Spleen (tissue), 11 donors: ENCODE measurements around the gene SYF2. TPM values are rescaled to one million over a fixed set of nuclear protein-coding genes. Genes with fewer than 3 reads are reported as not detected.

Experiments used
- DNase-seq: peaks from one replicate; pipeline ENCODE4 v3.0.0-alpha.2; 2020
- H3K27ac ChIP-seq, 8 donors: fragments of 200-600 bp; sonication (generic) in 7 of 8; 1 replicate in 4 of 8; 2 replicates in 4 of 8; pipeline versions ENCODE4 v1.5.0 to v1.8.0; 2016 to 2021; ENCODE audit warnings: inconsistent platforms in 4 of 8, mild to moderate bottlenecking in 4 of 8, moderate library complexity in 1 of 8
- H3K27me3 ChIP-seq, 7 donors: fragments of 200-600 bp; sonication (generic) in 6 of 7; replicated peaks in 1 of 7; 1 replicate in 4 of 7; 2 replicates in 3 of 7; pipeline versions ENCODE4 v1.5.0 to v1.8.0; 2016 to 2021; ENCODE audit warnings: inconsistent platforms in 3 of 7, mild to moderate bottlenecking in 1 of 7
- H3K36me3 ChIP-seq, 6 donors: fragments of 200-600 bp; sonication (generic) in 5 of 6; 1 replicate in 4 of 6; 2 replicates in 2 of 6; pipeline versions ENCODE4 v1.5.0 to v1.8.0; 2016 to 2021; ENCODE audit warnings: inconsistent platforms in 2 of 6
- H3K4me1 ChIP-seq, 6 donors: fragments of 200-600 bp; sonication (generic) in 5 of 6; 1 replicate in 3 of 6; 2 replicates in 3 of 6; pipeline versions ENCODE4 v1.5.0 to v1.8.0; 2016 to 2021; ENCODE audit warnings: inconsistent platforms in 3 of 6
- H3K4me3 ChIP-seq, 8 donors: fragments of 200-600 bp; sonication (generic) in 7 of 8; 1 replicate in 4 of 8; 2 replicates in 4 of 8; pipeline versions ENCODE4 v1.5.0 to v1.8.0; 2016 to 2021; ENCODE audit warnings: inconsistent platforms in 4 of 8, mild to moderate bottlenecking in 4 of 8, moderate library complexity in 2 of 8
- H3K9me3 ChIP-seq, 8 donors: fragments of 200-600 bp; sonication (generic) in 7 of 8; 1 replicate in 4 of 8; 2 replicates in 4 of 8; pipeline versions ENCODE4 v1.5.0 to v1.8.0; 2016 to 2021; ENCODE audit warnings: inconsistent platforms in 4 of 8
- CTCF ChIP-seq, 11 experiments: fragments of 200-600 bp in 7 of 11; fragments of 450-650 bp in 4 of 11; sonication (generic) in 4 of 11; IDR thresholded peaks in 8 of 11; conservative IDR thresholded peaks in 3 of 11; 1 replicate in 7 of 11; 2 replicates in 4 of 11; pipeline versions ENCODE4 v1.4.0 to v1.8.0; 2016 to 2021; ENCODE audit warnings: antibody characterized with exemption in 11 of 11, inconsistent platforms in 4 of 11, mild to moderate bottlenecking in 1 of 11
- POLR2A ChIP-seq, 3 donors: fragments of 450-650 bp; IDR thresholded peaks; one replicate each; pipeline ENCODE4 v1.5.1; 2017; ENCODE audit warnings: antibody characterized with exemption in 3 of 3, mild to moderate bottlenecking in 1 of 3
- POLR2AphosphoS5 ChIP-seq, 3 donors: sonication (generic); formaldehyde crosslinking; IDR thresholded peaks; one replicate each; pipeline ENCODE4 v1.5.1; 2017; ENCODE audit warnings: antibody characterized with exemption in 3 of 3
- WGBS, 5 donors: extraction: QIAGEN DNeasy Blood & Tissue Kit in 3 of 5; methylation state at CpG; one replicate each; pipeline versions ENCODE4 v1.1.5 to v1.1.7; 2013 to 2018; 5-methylcytosine and 5-hydroxymethylcytosine counted together
- intact Hi-C: fragments of 100-400 bp; cut with DNase I; formaldehyde crosslinking; loops from one replicate; pipeline ENCODE4 v1.15.0; 2023; ENCODE audit warnings: low total_unique reads
- polyA plus RNA-seq, 3 donors: library from polyadenylated mRNA; stranded (reverse); fragments of 200-250 nt; gene quantifications; one replicate each; pipeline ENCODE4 v1.2.1, GENCODE V29; 2013
- total RNA-seq, 7 donors: library from RNA; depleted of rRNA in 3 of 7; stranded (reverse); fragments of >200 nt in 3 of 7; fragmentation: NEBNext Ultra II Directional in 4 of 7; extraction: Animal tissue kit (Norgen Biotek cat#: 25700) in 4 of 7; gene quantifications; one replicate each; pipeline versions ENCODE4 v1.1.0 to v1.2.1, GENCODE V29; 2016 to 2021
- donor health status: healthy with polysubstance abuse.
- donor health status: DM: no; HTN: no; CAD: no; lungs with moderate emphysema.
- donor health status: DM: no; HTN: no; CAD: no.
- donor health status: Bipolar disorder and iron deficiency.
- donor health status: healthy.
- donor health status: DM: no; HTN: no; CAD: no.
- donor health status: DM: yes; HTN: yes; CAD: no.

SYF2 gene
- total and polyA plus RNA-seq, 10 donors = 38.1 to 98.3 (median 50.7) TPM

GRCh38 chr1:25220666-25221065 lies 11.6 kb downstream of the SYF2 start:
- Histone ChIP-seq H3K4me1 (peaks cover 0 to 7% (median 3%) of the 10 kb centered on the region in 6 donors), H3K27me3 (no peaks in the 10 kb centered on the region), H3K9me3 (no peaks in the 10 kb centered on the region), H3K4me3 (no peak overlapping the region), H3K27ac (no peak overlapping the region), H3K36me3 (peaks cover 3 to 72% (median 63%) of the 10 kb centered on the region in 6 donors)
- intact Hi-C loops = no loop called here
- TF ChIP-seq POLR2A (IDR thresholded peaks at IDR 0.05) (no peak), CTCF (IDR thresholded peaks at IDR 0.05 in 8 of 11, conservative IDR thresholded peaks at IDR 0.05 in 3 of 11) (no peak), POLR2AphosphoS5 (IDR thresholded peaks at IDR 0.05) (no peak)
- DNase-seq = no peak
- 91 to 96% (median 93%) methylated on average over 3 of the region's 3 CpGs for WGBS, 5 donors

- Histone ChIP-seq H3K4me3 (no peak overlapping the region), H3K4me1 (peaks cover 0 to 8% (median 3%) of the 10 kb centered on the region in 6 donors), H3K9me3 (no peaks in the 10 kb centered on the region), H3K36me3 (peaks cover 3 to 63% (median 55%) of the 10 kb centered on the region in 6 donors), H3K27ac (no peak overlapping the region), H3K27me3 (no peaks in the 10 kb centered on the region)
- 93 to 99% (median 95%) methylated on average over 9 of the region's 9 CpGs for WGBS, 5 donors
- intact Hi-C loops = no loop called here
- no peak for DNase-seq
- TF ChIP-seq POLR2A (IDR thresholded peaks at IDR 0.05) (no peak), POLR2AphosphoS5 (IDR thresholded peaks at IDR 0.05) (no peak), CTCF (IDR thresholded peaks at IDR 0.05 in 8 of 11, conservative IDR thresholded peaks at IDR 0.05 in 3 of 11) (no peak)
Measured at GRCh38 chr1:25219661-25220251, 12.5 kb downstream of the SYF2 start.

GRCh38 chr1:25217598-25218232 lies 14.6 kb downstream of the SYF2 start:
- no peak overlapping the region for H3K4me3 ChIP-seq
- WGBS, 5 donors = 88 to 92% (median 91%) methylated on average over 8 of the region's 8 CpGs
- no peak for TF ChIP-seq CTCF (IDR thresholded peaks at IDR 0.05 in 8 of 11, conservative IDR thresholded peaks at IDR 0.05 in 3 of 11)
- no peak for TF ChIP-seq POLR2A (IDR thresholded peaks at IDR 0.05)
- TF ChIP-seq POLR2AphosphoS5 (IDR thresholded peaks at IDR 0.05) = no peak
- intact Hi-C loops = no loop called here
- H3K9me3 ChIP-seq = no peaks in the 10 kb centered on the region
- H3K4me1 ChIP-seq = peaks cover 0 to 8% (median 3%) of the 10 kb centered on the region in 6 donors
- no peak overlapping the region for H3K27ac ChIP-seq
- H3K36me3 ChIP-seq = peaks cover 3 to 42% (median 34%) of the 10 kb centered on the region in 6 donors
- no peaks in the 10 kb centered on the region for H3K27me3 ChIP-seq
- peak; percentile 22 for DNase-seq

GRCh38 chr1:25217015-25217414 lies 15.3 kb downstream of the SYF2 start:
- DNase-seq = peak; percentile 16
- WGBS, 5 donors = 65 to 83% (median 75%) methylated on average over 3 of the region's 3 CpGs
- intact Hi-C loops = no loop called here

More at GRCh38 chr1:25217015-25217414, 15.3 kb downstream of the SYF2 start:
- H3K4me3 ChIP-seq = no peak overlapping the region
- TF ChIP-seq POLR2A (IDR thresholded peaks at IDR 0.05) (no peak), CTCF (IDR thresholded peaks at IDR 0.05 in 8 of 11, conservative IDR thresholded peaks at IDR 0.05 in 3 of 11) (no peak), POLR2AphosphoS5 (IDR thresholded peaks at IDR 0.05) (no peak)
- peaks cover 0 to 8% (median 3%) of the 10 kb centered on the region in 6 donors for H3K4me1 ChIP-seq
- no peaks in the 10 kb centered on the region for H3K9me3 ChIP-seq
- H3K27ac ChIP-seq = no peak overlapping the region
- peaks cover 0 to 35% (median 27%) of the 10 kb centered on the region in 6 donors for H3K36me3 ChIP-seq
- H3K27me3 ChIP-seq = no peaks in the 10 kb centered on the region
